Adipocyte (in vitro differentiated cells): ENCODE results near the gene ADRB2.
"Not testable (repeated sequence)": the region's sequence is repeated elsewhere in the genome, so short reads cannot be mapped to it uniquely, and the experiment has no call there.

Experiments
- DNase-seq: peaks from one replicate; pipeline ENCODE4 v3.0.0-alpha.2; 2015; ENCODE audit warnings: low read depth
- H3K27me3 ChIP-seq: replicated peaks from 2 replicates; pipeline ENCODE4 v1.7.0; 2013; ENCODE audit warnings: mild to moderate bottlenecking, low read length, moderate library complexity; ENCODE audit not compliant: control insufficient read depth, insufficient read depth
- H3K36me3 ChIP-seq: 2 replicates; pipeline ENCODE4 v1.7.0; 2013; ENCODE audit warnings: low read length, mild to moderate bottlenecking, moderate library complexity; ENCODE audit not compliant: control insufficient read depth, insufficient read depth, severe bottlenecking
- H3K4me1 ChIP-seq: 2 replicates; pipeline ENCODE4 v1.7.0; 2013; ENCODE audit warnings: mild to moderate bottlenecking, low read length, moderate library complexity; ENCODE audit not compliant: control insufficient read depth, insufficient read depth
- H3K4me3 ChIP-seq: 2 replicates; pipeline ENCODE4 v1.7.0; 2013; ENCODE audit warnings: mild to moderate bottlenecking, low read length, moderate library complexity
- H3K9ac ChIP-seq: 2 replicates; pipeline ENCODE4 v1.7.0; 2013; ENCODE audit warnings: mild to moderate bottlenecking, low read length, moderate library complexity
- H3K9me3 ChIP-seq: 2 replicates; pipeline ENCODE4 v1.7.0; 2013; ENCODE audit warnings: mild to moderate bottlenecking, low read length, moderate library complexity; ENCODE audit not compliant: control insufficient read depth

Gene ADRB2

GRCh38 chr5:148877436-148877835, 51.0 kb downstream of the ADRB2 start:
- peaks cover 15% of the 10 kb centered on the region for H3K4me1 ChIP-seq
- not testable (repeated sequence) for H3K4me3 ChIP-seq, H3K9me3 ChIP-seq, H3K27me3 ChIP-seq, DNase-seq, H3K9ac ChIP-seq, H3K36me3 ChIP-seq
